ENCODE results near the gene CX3CL1.
"Not testable (repeated sequence)": the region's sequence is repeated elsewhere in the genome, so short reads cannot be mapped to it uniquely, and the experiment has no call there.

DNA sequence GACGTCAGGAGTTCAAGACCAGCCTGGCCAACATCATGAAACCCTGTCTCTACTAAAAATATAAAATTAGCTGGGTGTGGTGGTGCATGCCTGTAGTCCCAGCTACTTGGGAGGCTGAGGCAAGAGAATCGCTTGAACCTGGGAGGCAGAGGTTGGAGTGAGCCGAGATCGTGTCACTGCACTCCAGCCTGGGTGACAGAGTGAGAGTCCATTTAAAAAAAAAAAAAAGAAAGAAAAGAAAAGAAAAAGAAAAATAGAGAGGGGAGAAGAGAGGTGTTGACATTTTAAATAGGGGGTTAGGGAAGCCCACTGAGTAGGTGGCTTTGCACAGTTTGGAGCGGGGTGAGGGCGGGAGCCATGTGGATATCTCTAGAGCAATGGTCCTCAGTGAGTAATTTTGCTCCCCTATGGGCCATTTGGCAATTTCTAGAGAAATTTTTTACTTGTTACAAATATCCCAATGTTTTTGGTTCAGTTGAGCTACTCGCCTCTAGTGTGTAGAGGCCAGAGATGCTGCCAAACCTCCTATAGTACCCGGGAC lies 2.7 kb downstream of the CX3CL1 start:
- TF ChIP-seq ZNF687 (IDR thresholded peaks at IDR 0.05); SKIL (IDR thresholded peaks at IDR 0.05; ENCODE audit: low read depth, poor library complexity, severe bottlenecking); POLR2A (IDR thresholded peaks at IDR 0.05; ENCODE audit: low read depth, low read length); ATF3 (IDR thresholded peaks at IDR 0.05; ENCODE audit: borderline replicate concordance, extremely low read depth, low read depth, low read length); SREBF2 (IDR thresholded peaks at IDR 0.05; ENCODE audit: low read length); CEBPB (IDR thresholded peaks at IDR 0.05; ENCODE audit: borderline replicate concordance in 1 of 2, low read depth in 2 of 2, low read length in 2 of 2); POLR2AphosphoS2 (IDR thresholded peaks at IDR 0.05; ENCODE audit: low read depth, low read length); RELB (IDR thresholded peaks at IDR 0.05; ENCODE audit: low read depth); IRF3 (IDR thresholded peaks at IDR 0.05); ATF7 (IDR thresholded peaks at IDR 0.05; ENCODE audit: low read depth): not testable (repeated sequence)
- TF ChIP-seq, protein P1, sequence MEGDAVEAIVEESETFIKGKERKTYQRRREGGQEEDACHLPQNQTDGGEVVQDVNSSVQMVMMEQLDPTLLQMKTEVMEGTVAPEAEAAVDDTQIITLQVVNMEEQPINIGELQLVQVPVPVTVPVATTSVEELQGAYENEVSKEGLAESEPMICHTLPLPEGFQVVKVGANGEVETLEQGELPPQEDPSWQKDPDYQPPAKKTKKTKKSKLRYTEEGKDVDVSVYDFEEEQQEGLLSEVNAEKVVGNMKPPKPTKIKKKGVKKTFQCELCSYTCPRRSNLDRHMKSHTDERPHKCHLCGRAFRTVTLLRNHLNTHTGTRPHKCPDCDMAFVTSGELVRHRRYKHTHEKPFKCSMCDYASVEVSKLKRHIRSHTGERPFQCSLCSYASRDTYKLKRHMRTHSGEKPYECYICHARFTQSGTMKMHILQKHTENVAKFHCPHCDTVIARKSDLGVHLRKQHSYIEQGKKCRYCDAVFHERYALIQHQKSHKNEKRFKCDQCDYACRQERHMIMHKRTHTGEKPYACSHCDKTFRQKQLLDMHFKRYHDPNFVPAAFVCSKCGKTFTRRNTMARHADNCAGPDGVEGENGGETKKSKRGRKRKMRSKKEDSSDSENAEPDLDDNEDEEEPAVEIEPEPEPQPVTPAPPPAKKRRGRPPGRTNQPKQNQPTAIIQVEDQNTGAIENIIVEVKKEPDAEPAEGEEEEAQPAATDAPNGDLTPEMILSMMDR (IDR thresholded peaks at IDR 0.05 in 2 of 3, conservative IDR thresholded peaks at IDR 0.05 in 1 of 3; ENCODE audit: control insufficient read depth in 2 of 3, extremely low read depth in 1 of 3, insufficient read depth in 1 of 3, low read depth in 3 of 3, low read length in 3 of 3), result not testable (repeated sequence)
- TF ChIP-seq, protein P2, sequence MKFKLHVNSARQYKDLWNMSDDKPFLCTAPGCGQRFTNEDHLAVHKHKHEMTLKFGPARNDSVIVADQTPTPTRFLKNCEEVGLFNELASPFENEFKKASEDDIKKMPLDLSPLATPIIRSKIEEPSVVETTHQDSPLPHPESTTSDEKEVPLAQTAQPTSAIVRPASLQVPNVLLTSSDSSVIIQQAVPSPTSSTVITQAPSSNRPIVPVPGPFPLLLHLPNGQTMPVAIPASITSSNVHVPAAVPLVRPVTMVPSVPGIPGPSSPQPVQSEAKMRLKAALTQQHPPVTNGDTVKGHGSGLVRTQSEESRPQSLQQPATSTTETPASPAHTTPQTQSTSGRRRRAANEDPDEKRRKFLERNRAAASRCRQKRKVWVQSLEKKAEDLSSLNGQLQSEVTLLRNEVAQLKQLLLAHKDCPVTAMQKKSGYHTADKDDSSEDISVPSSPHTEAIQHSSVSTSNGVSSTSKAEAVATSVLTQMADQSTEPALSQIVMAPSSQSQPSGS (IDR thresholded peaks at IDR 0.05; ENCODE audit: low read length), result not testable (repeated sequence)
